ENCODE data around the gene CCT7.

The CCT7 gene

GRCh38 chr2:73237168-73237567 lies 3.1 kb downstream of the CCT7 start:
- TF ChIP-seq, protein P1, sequence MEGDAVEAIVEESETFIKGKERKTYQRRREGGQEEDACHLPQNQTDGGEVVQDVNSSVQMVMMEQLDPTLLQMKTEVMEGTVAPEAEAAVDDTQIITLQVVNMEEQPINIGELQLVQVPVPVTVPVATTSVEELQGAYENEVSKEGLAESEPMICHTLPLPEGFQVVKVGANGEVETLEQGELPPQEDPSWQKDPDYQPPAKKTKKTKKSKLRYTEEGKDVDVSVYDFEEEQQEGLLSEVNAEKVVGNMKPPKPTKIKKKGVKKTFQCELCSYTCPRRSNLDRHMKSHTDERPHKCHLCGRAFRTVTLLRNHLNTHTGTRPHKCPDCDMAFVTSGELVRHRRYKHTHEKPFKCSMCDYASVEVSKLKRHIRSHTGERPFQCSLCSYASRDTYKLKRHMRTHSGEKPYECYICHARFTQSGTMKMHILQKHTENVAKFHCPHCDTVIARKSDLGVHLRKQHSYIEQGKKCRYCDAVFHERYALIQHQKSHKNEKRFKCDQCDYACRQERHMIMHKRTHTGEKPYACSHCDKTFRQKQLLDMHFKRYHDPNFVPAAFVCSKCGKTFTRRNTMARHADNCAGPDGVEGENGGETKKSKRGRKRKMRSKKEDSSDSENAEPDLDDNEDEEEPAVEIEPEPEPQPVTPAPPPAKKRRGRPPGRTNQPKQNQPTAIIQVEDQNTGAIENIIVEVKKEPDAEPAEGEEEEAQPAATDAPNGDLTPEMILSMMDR (IDR thresholded peaks at IDR 0.05; ENCODE audit: control insufficient read depth, extremely low read depth, insufficient read depth): no peak
- H3K4me3 ChIP-seq (ENCODE audit: low read depth, low read length): no peak overlapping the region
- no peak for DNase-seq (ENCODE audit: low read depth)

- TF ChIP-seq, protein P1 (IDR thresholded peaks at IDR 0.05; ENCODE audit: control insufficient read depth, extremely low read depth, insufficient read depth): no peak
These were observed 4.0 kb downstream of the CCT7 start for GRCh38 chr2:73238149-73238548.

GRCh38 chr2:73238976-73239375 lies 4.9 kb downstream of the CCT7 start:
- TF ChIP-seq, protein P1 (IDR thresholded peaks at IDR 0.05; ENCODE audit: control insufficient read depth, extremely low read depth, insufficient read depth): no peak
- no peak overlapping the region for H3K4me3 ChIP-seq (ENCODE audit: low read depth, low read length)

More at GRCh38 chr2:73238149-73238548, 4.0 kb downstream of the CCT7 start:
- H3K4me3 ChIP-seq (ENCODE audit: low read depth, low read length): no peak overlapping the region
- no peak for DNase-seq (ENCODE audit: low read depth)

DNA sequence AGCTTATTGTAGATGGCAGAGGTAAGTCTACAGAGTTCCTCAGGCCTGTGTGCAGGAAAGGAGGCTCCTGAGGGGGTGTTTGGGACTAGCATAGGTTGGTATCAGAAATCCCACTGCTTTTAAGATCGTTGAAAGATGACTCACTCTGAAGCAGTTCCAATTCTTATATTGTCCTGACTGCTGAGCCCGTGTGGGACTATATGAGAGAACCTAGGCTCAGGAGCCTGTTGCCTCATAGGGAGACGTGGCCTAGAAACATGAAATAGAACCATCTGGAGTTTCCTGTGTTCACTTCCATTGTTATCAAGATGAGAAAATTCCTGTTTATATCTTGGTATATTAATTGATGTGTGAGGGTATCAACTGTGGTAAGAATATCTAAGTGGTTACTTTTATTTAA lies 5.7 kb downstream of the CCT7 start:
- TF ChIP-seq, protein P1 (IDR thresholded peaks at IDR 0.05; ENCODE audit: control insufficient read depth, extremely low read depth, insufficient read depth): no peak
- DNase-seq (ENCODE audit: low read depth): no peak

More at GRCh38 chr2:73238976-73239375, 4.9 kb downstream of the CCT7 start:
- no peak for DNase-seq (ENCODE audit: low read depth)

DNA sequence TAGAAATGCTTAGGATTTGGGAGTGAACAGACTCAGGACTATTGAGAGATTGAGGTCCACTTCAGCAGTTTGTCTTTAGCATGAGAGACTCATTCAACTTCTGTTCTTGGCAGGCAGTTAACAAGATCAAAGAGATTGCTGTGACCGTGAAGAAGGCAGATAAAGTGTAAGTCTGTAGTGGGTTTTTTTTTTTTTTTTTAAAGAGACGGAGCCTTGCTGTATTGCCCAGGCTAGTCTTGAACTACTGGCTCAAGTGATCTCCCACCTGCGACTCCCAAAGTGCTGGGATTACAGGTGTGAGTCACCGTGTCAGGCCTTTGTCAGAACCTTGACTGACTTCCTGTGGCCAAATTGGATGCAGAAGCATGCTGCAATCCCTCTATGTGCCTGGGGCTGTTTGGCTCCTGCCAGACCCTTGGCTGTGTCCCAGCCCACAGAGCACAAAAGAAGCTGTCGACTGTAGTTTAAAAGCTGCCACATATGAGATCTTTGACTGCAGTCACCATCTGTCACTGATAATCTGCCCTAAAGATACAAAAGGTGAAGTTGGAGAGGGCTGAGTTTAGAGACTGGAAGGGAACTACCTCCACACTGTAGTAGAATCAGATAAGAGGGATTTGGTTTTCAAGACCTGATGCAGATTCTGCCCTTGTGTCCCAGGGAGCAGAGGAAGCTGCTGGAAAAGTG lies 9.9 kb downstream of the CCT7 start:
- no peak overlapping the region for H3K4me3 ChIP-seq (ENCODE audit: low read depth, low read length)
- TF ChIP-seq, protein P1 (IDR thresholded peaks at IDR 0.05; ENCODE audit: control insufficient read depth, extremely low read depth, insufficient read depth): no peak
- no peak for DNase-seq (ENCODE audit: low read depth)

More for the DNA sequence above, 5.7 kb downstream of the CCT7 start:
- no peak overlapping the region for H3K4me3 ChIP-seq (ENCODE audit: low read depth, low read length)

DNA sequence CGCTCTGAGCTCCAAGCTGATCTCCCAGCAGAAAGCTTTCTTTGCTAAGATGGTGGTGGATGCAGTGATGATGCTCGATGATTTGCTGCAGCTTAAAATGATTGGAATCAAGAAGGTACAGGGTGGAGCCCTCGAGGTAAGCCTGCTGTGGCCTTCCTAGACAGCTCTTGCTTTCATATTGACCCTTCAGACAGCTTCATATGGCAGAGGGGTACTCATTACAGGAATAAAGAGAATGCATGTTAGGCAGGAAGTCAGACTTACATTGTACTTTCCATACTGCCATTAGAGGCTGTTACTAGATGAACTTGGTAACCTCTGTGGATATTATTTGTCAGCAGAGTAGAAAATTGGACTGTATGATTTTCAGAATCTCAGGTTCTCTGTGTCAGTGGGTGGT lies 10.5 kb downstream of the CCT7 start:
- TF ChIP-seq, protein P1 (IDR thresholded peaks at IDR 0.05; ENCODE audit: control insufficient read depth, extremely low read depth, insufficient read depth): no peak
- DNase-seq (ENCODE audit: low read depth): no peak

GRCh38 chr2:73246850-73247249 lies 12.7 kb downstream of the CCT7 start:
- TF ChIP-seq, protein P1 (IDR thresholded peaks at IDR 0.05; ENCODE audit: control insufficient read depth, extremely low read depth, insufficient read depth): no peak
- no peak for DNase-seq (ENCODE audit: low read depth)
- H3K4me3 ChIP-seq (ENCODE audit: low read depth, low read length): no peak overlapping the region

More for the DNA sequence above, 10.5 kb downstream of the CCT7 start:
- no peak overlapping the region for H3K4me3 ChIP-seq (ENCODE audit: low read depth, low read length)
